Effector CD4-positive, alpha-beta T cell (primary cell): Measurements from ENCODE around the gene CHCHD10.
A peak's percentile ranks its signal among the peaks of the same experiment; 100 is the strongest.
"Not testable (repeated sequence)": the region's sequence is repeated elsewhere in the genome, so short reads cannot be mapped to it uniquely, and the experiment has no call there.

Experiments used
- DNase-seq: peaks from one replicate; pipeline ENCODE4 v3.0.0-alpha.2; 2020

CHCHD10 gene

DNA sequence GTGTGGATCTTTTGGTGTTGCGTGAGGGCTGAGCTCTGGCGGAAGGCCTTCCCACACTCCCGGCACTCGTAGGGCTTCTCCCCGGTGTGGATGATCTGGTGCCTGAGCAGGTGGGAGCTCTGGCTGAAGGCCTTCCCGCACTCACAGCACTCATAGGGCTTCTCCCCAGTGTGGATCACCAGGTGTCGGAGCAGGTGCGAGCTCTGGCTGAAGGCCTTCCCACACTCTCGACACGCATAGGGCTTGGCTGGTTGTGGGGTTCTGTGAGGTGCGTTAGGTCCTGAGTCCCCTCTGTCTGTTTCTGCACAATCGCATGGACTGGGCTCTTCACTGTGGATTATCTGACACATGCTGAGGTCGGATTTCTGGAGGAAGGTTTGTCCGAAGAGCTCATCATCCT, 23.3 kb downstream of the CHCHD10 start:
- DNase-seq = no peak

DNA sequence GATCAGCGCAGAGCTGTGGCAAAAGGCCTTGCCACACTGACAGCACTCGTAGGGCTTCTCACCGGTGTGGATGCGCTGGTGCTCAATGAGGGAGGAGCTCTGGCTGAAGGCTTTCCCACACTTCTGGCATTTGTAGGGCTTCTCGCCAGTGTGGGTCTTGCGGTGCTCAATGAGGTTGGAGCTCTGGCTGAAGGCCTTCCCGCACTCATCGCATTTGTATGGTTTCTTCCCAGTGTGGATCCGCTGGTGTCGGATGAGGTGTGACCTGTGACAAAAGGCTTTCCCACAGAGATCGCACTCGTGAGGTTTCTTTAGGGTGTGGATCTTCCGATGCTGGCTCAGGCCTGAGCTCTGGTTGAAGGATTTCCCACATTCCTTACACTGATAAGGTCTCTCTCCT, 23.8 kb downstream of the CHCHD10 start:
- no peak for DNase-seq

DNA sequence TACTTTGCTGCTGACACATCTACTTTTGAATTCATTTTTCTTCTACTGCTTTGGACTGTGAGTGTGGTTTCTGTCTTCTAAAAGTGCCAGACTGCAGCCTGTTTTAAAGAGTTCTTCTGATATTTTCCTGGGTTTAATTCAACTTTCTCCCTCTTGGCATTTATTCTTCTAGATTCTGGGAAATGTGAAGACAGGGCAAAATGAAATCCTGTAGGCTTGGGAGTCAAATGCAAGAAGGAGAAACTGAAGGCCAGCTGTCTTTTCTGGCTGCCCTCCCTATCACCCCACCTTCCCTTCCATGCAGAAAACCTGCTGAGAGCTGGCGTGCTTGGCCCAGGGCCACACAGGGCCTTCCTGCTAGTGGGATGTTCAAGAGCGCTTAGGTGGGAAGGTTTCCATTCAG, 24.5 kb downstream of the CHCHD10 start:
- no peak for DNase-seq

DNA sequence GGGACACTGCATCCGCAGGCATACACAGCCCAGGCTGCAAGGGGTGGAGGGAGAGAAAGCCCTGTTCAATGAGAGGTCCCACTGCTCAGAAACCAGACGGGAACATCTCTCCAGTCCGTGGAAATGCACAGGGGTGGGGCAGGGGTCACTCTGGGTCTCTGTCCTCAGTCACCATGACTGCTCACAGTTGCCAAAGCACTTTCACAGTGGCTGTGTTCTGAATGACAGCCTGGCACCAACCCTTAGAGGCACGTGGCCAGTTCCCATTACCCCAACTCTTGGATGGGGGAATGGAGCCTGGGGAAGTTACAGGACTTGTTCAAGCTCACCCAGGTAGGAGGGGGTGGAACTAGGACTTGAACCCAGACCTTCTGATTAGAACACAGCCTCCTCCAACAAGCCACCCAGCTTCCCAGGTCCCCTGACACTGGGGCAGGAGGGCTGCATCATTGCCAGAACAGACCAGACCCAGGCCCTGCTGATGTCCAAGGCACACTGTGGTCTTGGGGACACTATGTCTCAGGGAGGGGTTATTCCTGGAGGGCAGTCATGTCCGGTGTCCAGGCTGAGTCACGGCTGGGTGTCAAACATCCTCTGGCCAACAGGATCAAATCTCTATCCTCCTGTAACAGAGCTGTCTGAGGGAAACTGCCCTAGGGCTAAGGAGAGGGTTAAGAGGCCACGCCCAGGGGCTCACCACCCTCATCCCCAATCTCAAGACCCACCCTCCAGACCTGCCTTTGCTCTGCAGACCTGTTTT, 25.1 kb downstream of the CHCHD10 start:
- no peak for DNase-seq

DNA sequence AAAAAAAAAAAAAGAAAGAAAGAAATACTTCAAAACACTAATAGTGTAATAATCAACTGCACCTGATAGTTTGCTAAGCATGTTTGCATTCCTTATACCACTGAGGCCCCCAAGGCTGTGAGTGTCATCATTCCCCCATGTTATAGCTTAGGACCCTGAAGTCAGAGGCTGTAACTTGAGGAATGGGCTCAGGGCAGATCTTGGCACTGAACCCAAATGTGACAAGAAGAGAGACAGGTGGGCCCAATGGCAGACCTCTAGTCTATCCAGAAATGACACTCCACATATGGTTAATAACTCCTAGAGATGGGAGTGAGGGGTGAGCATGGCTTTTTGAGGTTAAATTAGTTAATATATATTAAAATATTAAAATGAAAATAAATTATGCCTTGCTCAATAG, 30.1 kb downstream of the CHCHD10 start:
- no peak for DNase-seq

DNA sequence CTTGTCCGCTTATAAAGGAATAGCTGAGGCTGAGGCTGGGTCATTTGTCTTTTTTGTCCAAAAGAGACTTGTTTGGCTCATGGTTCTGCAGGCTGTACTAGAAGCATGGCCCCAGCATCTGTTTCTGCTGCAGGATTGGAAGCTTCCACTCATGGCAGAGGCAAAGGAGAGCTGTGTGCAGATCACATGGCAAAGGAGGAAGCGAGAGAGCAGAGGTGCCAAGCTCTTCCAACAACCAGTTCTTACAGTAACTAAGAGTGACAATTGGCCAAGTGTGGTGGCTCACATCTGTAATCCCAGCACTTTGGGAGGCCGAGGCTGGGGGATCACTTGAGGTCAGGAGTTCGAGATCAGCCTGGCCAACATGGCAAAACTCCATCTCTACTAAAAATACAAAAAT, 39.7 kb downstream of the CHCHD10 start:
- DNase-seq = not testable (repeated sequence)

DNA sequence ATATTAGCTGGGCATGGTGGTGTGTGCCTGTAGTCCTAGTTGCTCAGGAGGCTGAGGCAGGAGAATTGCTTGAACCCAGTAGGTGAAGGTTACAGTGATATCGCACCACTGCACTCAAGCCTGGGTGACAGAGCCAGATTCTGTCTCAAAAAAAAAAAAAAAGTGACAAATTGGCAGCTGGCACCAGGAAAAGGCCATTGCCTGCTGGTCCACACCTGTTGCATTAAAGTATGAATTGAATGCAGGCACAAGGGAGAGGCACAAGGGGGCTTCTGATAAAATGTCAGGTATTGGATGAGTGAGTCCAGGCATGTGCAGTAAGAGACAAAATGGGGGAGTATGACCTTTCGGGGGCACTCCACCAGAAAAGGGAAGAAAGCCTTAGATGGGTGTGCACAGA, 45.0 kb downstream of the CHCHD10 start:
- no peak for DNase-seq

DNA sequence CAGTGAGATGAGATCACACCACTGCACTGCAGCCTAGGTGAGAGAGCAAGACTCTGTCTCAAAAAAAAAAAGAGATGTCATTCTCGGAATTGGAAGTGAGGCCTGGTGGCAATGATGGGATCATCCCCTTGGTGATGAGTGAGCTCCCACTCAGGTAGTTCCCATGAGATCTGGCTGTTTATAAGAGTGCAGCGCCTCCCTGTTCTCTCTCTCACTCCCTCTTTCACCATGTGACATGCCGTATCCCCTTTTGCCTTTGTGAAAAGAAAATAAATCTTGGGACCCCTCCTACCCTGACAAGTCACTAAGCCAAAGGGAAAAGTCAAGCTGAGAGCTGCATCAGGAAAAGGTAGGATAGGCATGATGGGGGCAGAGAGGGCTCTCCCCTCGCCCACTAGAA, 45.6 kb downstream of the CHCHD10 start:
- DNase-seq = no peak

DNA sequence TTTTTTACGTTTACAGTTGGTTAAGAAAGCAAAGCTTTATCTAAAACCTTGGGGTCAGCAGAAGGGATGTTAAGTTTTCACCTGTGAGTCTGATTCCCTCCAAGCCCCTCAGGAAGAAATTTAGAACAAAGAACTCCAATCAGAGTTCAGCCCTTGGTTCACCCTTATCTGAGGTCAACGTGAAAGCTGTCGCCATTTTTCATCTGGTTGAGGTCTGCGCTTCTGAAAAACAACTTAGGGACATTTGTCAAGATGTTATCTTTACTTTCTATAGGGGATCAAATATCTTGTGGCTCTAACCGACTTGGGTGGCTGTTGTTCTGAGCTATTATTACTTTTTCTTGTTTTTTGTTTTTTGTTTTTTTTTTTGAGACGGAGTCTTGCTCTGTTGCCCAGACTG, 46.9 kb downstream of the CHCHD10 start:
- DNase-seq = no peak

DNA sequence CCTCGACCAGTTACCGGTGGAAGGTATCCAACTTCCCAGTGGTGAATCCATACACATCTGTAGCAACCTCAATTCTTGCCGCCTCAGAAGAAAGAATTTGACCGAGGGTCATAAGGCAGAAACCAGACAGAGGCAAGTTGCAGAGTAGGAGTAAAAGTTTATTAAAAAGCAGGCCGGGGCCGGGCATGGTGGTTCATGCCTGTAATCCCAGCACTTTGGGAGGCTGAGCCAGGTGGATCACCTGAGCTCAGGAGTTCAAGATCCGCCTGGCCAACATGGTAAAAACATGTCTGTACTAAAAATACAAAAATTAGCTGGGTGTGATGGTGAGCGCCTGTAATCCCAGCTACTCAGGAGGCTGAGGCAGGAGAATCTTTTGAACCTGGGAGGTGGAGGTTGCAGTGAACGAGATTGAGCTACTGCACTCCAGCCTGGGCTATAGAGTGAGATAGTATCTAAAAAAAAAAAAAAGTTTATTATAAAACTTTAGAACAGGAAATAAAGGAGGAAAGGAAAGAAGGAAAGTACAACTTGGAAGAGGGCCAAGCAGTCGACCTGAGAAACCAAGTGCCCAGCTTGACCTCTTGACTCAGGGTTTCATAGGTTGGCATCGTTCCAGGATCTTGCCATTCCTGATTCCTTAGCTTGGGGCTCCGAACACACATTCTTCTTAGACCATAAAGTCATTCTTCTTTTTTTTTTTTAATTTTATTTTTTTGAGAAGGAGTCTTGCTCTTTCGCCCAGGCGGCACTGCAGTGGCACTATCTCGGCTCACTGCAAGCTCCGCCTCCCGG, 49.2 kb downstream of the CHCHD10 start:
- no peak for DNase-seq

DNA sequence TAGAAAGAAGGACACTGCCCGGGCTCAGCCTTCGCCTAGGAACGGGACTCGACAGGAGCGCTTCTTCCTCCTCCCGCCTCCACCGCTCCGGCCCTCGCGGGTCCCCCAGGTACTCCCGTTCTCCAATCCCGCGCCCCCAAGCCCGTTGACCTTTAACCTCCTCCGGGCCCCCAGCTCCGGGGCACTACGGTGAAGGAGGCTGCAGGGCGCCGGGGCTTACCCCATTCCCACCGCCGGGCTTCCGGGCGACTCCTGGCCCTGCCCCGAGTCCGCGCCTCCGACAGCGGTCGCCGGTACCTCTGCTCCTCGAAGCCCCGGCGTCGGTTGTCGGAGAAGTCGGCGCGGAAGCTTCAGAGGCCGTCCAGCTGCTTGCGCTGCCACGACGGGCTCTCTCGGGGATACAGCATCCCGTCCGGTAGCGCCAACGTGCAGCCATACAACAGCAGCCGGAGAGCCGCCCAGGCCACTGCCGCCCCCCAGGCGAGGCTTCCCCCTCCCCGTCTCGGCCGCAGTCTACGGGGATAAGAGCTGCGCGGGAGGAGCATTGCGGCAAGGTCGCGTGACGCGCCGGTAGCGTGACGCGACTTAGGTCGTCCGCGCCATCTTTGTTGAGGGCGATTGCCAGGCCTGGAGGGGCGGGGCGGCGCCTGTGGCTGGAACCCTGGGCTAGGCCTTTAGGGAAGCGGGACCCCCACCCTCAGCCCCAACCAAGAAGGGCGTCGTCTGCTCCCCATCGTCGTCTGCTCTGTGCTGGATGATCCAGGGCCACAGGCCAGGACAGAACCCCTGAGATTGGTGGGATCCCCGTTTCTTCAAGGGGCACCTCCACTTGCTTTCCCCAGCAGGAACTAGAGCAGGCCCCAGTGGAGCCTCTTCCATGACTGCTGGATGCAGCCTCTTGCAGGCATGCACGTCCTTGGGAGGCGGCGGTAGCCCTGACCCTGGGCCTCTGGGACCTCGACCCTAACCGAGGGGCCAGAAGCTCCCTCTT, 50.7 kb downstream of the CHCHD10 start:
- peak; percentile 77 for DNase-seq
